ENCODE measurements around the gene KIF18A.

KIF18A gene

GRCh38 chr11:27972522-27973170 is 135.3 kb downstream of the KIF18A start:
- TF ChIP-seq, protein P1, sequence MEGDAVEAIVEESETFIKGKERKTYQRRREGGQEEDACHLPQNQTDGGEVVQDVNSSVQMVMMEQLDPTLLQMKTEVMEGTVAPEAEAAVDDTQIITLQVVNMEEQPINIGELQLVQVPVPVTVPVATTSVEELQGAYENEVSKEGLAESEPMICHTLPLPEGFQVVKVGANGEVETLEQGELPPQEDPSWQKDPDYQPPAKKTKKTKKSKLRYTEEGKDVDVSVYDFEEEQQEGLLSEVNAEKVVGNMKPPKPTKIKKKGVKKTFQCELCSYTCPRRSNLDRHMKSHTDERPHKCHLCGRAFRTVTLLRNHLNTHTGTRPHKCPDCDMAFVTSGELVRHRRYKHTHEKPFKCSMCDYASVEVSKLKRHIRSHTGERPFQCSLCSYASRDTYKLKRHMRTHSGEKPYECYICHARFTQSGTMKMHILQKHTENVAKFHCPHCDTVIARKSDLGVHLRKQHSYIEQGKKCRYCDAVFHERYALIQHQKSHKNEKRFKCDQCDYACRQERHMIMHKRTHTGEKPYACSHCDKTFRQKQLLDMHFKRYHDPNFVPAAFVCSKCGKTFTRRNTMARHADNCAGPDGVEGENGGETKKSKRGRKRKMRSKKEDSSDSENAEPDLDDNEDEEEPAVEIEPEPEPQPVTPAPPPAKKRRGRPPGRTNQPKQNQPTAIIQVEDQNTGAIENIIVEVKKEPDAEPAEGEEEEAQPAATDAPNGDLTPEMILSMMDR (conservative IDR thresholded peaks at IDR 0.05; ENCODE audit: low read depth, low read length) = no peak
- peak; percentile 96 for DNase-seq (ENCODE audit: low read depth)
- no peak overlapping the region for H3K4me3 ChIP-seq (ENCODE audit: low read depth, low read length)

DNA sequence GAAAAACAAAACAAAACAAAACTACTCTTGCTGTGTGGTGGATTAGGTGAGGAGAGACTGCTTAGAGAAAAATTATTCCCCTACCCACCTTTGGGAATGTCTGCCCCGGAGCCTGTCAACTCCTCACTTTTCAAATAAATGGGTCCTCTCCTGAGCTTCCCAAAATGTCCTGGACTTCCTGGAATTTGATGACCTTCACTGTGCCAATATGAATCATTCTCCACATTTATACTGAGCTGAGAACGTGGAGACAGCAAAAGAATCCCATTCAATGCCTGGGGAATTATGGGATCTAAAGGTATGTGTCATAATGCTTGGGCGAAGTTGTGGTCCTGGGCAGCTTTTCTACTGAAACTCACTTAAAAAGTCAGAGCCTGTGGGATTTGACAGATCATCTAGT is 136.8 kb downstream of the KIF18A start:
- TF ChIP-seq, protein P1 (conservative IDR thresholded peaks at IDR 0.05; ENCODE audit: low read depth, low read length) = no peak
- DNase-seq (ENCODE audit: low read depth) = no peak
- H3K4me3 ChIP-seq (ENCODE audit: low read depth, low read length) = no peak overlapping the region
